NCI-H1092 (cell line): Measurements from ENCODE around the gene FGF18.

Experiments used
- DNase-seq: peaks from one replicate; lab custom pipeline; 2025; lab: John Stamatoyannopoulos, UW

Gene FGF18

GRCh38 chr5:171470420-171470819, 51.0 kb downstream of the FGF18 start:
- DNase-seq = no peak

DNA sequence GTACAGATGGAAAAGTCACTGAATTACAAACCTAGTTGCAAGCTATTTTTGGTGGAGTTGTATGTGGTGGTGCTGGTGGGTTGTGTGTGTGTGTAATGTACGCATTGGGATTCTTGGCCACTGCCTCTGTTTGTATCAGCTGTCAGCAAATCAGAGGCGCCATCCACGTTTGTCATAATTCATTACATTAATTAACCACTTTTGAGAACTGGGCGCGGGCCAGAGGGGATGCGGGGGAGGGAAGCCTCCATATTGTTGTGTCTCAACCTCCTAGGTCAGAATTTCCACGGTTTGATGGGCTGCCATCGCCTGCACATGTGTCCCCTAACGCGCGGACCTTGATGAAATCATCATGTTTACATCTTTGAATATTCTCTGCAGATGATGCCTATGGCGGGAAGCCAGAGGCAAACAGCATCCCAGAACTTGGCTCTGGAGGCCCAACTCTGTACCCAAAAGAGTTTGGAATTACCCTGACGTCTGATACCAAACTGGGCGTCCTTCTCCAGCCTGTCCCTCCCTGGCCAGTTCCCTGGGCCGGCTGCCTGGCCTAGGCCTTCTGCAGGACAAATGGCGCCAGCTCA, 54.9 kb downstream of the FGF18 start:
- DNase-seq = no peak

GRCh38 chr5:171475596-171475995, 56.1 kb downstream of the FGF18 start:
- no peak for DNase-seq

GRCh38 chr5:171476701-171477100, 57.3 kb downstream of the FGF18 start:
- no peak for DNase-seq

GRCh38 chr5:171477101-171477500, 57.7 kb downstream of the FGF18 start:
- DNase-seq = no peak

DNA sequence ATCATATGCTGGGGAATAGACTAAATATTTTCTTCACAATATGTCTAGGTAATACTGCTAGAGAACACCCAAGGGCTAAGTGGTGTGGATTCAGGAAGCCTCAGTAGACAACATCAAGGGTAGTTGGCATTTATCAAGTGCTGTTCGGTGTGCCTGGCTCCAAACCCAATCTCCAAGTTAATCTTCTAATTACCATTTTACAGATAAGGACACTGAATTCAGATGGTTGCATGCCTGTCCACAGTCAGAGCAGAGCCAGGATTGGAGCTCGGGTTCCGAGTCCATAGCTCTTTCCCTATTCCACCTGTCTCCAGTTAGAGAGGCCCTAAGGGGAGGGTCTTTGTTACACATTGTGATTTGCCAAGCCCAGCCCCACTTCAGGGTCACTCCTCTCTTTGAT, 58.2 kb downstream of the FGF18 start:
- DNase-seq = no peak

DNA sequence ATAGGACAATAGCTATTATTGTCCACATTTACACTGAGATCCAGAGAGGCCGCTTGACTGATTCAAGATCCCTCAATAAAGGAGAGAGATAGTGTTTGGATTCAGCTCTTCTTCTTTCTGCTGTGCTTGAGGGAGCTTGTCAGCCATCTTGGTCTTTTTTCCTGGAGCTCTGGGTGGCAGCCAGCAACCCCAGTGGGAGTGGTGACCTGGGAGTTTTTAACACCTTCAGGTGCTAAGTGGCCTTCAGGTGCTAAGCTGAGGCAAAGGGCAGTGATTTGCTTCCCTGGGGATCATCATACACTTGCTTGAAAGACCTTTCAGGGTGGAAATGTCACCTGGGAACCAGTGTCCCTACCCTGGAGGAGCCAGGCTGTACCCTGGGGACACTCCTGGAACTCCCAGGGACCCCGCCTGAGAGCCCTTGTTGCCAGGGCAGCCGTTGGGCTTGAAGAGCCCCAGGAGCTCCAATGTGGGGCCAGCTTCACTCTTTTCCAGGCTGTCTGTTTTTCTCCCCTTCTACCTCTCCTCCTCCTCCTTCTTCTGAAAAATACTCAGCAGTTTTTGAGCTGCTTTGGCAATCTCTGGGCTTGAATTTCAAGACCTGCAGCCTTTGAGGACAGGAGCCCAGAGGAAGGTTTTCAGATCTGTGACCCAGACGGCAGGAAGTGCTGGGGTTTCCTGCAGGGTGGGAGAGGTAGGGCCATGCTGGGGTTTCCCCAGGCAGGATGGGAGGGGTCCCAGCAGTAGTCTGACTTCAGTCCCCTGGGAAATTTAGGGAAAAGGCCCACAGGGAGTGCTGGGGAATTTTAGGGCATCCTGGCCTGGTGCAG, 59.7 kb downstream of the FGF18 start:
- no peak for DNase-seq

GRCh38 chr5:171479776-171480125, 60.3 kb downstream of the FGF18 start:
- DNase-seq = no peak

DNA sequence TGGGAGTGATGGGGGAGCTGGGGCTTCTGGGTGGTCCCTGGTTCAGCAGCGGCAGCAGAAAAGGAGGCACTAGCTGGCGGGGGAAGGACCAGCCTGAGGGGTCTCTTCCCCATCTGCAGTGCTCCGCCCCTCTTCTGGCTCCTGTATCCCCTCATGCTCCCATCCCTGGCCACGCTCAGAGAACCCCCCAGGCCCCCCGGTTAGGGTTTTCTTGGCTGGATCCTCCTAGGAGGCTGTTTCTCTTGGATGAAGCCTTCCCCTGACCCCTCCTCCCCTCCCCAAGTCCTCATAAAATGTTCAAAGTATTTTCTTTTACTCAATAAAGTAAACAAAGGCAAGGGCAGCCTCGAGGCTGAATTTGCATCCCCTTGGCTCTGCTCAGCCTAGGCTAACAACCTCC, 60.8 kb downstream of the FGF18 start:
- DNase-seq = no peak

DNA sequence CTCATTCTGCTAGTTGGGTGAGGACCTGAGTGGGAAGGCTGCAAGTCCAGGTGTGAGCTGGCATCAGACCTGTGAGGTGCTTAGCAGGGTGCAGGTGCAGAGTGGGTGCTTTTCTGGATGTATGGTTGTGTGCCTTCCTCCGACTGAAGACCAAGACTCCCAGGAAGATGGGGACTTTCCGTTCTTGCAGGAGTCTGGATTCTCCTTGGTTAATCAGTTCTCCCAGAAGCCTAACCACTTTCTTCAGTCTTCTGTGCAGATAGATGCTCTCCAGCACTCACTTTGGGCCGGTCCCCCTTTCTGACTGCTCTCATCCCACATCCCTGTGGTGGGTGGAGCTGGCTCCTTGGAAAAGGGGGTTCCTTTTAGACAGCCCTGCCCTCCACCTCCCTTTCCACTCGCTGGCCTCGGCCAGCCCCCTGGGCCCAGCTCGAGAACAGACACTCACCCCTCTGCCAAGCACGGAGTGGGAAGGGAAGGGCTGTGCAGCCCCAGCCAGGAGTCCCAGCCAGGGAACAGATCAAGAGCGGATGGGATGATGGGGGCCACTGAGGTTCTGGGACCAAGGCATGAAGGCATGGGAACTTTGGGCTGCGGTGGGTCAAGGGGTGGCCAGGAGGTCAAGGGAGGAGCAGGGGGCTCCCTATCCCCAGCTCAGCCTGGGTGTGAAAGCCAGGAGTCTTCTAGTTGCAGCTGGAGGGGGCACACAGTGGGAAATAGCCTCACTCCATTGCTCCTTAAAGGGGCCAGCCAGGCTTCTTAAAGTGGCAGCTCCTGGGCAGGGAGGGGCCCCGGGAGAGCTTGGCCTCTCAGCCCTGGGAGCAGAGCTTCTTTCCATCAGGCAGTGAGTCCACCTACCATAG, 62.4 kb downstream of the FGF18 start:
- no peak for DNase-seq

DNA sequence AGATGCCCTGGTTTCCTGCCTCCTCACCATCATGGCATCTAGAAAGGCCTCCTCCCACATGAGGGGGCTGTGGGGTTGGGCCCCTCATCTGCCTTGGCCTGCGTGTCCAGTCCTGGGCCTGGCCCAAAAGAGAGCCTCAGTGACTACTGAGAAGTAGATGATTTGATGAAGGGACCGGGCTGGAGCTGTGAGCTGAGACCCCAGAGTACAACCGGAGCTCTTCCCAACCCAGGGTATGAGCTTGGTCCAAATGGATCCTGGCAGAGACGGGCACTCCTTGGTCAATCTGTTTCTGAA, 62.9 kb downstream of the FGF18 start:
- no peak for DNase-seq

GRCh38 chr5:171483551-171484135, 64.2 kb downstream of the FGF18 start:
- no peak for DNase-seq

DNA sequence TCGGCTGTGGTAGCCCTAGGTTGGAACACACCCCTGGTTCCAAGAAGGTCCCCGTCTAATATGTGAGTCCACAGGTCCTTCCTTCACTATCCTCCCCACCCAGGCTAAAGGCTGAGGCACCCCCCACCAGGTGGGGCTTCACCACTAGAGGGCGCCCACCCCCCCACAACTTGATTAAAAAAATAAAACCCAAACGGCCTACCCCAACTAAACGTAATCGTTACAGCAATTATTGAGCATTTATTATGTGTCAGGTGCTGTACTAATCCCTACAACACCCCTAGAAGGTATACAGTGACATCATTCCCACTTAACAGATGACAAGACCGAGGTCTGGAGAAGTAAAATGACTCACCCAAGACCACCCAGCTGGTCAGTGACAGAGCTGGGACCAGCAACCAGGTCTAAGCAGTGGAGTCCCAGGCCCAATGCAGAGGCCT, 65.0 kb downstream of the FGF18 start:
- DNase-seq = no peak

GRCh38 chr5:171485668-171486067, 66.2 kb downstream of the FGF18 start:
- no peak for DNase-seq

GRCh38 chr5:171486613-171487012, 67.2 kb downstream of the FGF18 start:
- DNase-seq = no peak

- DNase-seq = no peak
Measured at GRCh38 chr5:171488876-171489275, 69.4 kb downstream of the FGF18 start.

DNA sequence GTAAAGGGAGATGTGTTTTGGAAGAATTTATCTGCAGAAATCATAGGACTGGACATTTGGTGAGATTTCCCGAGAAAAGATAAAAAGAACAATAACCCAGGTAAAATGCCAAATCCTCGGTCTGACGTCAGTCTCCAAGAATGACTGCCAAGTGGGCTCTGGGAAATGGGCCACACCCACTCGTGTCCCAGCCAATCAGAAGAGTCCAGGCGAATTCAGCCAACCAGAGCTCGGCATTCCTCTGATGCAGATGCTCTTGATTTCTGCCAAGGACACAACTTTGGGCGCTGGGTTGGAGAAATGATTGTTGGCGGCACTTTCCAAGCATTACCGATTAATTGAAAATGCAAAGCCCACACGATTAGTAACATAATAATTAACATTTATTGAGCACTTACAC, 73.3 kb downstream of the FGF18 start:
- no peak for DNase-seq

GRCh38 chr5:171493646-171494393, 74.4 kb downstream of the FGF18 start:
- no peak for DNase-seq

GRCh38 chr5:171494452-171495121, 75.1 kb downstream of the FGF18 start:
- DNase-seq = no peak

DNA sequence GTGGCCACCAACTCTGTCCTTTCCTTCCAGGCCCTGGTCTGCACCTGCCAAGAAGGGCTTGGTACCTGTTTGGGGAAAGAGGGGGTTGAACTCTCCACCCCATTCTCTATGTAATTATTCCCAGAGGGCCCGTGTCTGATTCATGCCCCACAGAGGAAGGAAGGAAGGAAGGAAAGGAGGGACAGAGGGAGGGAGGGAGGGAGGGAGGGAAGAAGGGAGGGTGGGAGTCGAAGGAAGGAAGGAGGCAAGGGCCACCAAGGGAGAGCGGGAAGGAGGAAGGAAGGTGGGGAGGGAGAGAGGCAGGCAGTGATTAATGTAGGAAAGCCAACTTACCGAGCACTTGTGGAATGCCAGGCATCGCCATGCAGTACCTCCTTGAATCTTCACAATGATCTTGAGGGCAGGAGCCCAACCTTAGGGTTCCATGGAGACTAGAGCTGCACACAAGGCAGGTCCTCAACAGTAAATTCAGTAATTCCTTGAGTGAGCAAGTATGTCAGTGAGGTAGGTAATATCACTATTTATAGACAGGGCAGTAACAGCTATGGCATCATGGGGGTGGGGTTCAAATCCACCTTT, 75.8 kb downstream of the FGF18 start:
- no peak for DNase-seq

- DNase-seq = no peak
Measured at GRCh38 chr5:171496456-171496855, 77.0 kb downstream of the FGF18 start.
